GM21528 (cell line): ENCODE measurements around the gene ITIH5.

Source experiments
- ATAC-seq: cut with Tn5 transposase; IDR thresholded peaks from one replicate; pipeline ENCODE4 v1.9.1; 2021; ENCODE audit warnings: mild to moderate bottlenecking, moderate library complexity; ENCODE audit not compliant: unreplicated experiment, low FRiP score

The ITIH5 gene

GRCh38 chr10:7529638-7530037 is 137.1 kb downstream of the ITIH5 start:
- ATAC-seq = no peak

- no peak for ATAC-seq
These were observed 139.3 kb downstream of the ITIH5 start for GRCh38 chr10:7527468-7527867.

GRCh38 chr10:7526017-7526400 is 140.8 kb downstream of the ITIH5 start:
- no peak for ATAC-seq

- ATAC-seq = no peak
These were observed 141.3 kb downstream of the ITIH5 start for GRCh38 chr10:7525314-7526016.

- ATAC-seq = no peak
These were observed 143.1 kb downstream of the ITIH5 start for GRCh38 chr10:7523656-7524055.

- ATAC-seq = peak; percentile 73
These were observed 146.0 kb downstream of the ITIH5 start for GRCh38 chr10:7520507-7521485.

- ATAC-seq = no peak
These were observed 147.4 kb downstream of the ITIH5 start for GRCh38 chr10:7519351-7519750.

- no peak for ATAC-seq
These were observed 148.1 kb downstream of the ITIH5 start for GRCh38 chr10:7518693-7519092.

GRCh38 chr10:7515439-7515838 is 151.3 kb downstream of the ITIH5 start:
- ATAC-seq = no peak

GRCh38 chr10:7513936-7514335 is 152.8 kb downstream of the ITIH5 start:
- ATAC-seq = no peak

- ATAC-seq = no peak
These were observed 153.3 kb downstream of the ITIH5 start for GRCh38 chr10:7513455-7513854.

GRCh38 chr10:7512487-7512886 is 154.3 kb downstream of the ITIH5 start:
- ATAC-seq = no peak

- no peak for ATAC-seq
These were observed 155.2 kb downstream of the ITIH5 start for GRCh38 chr10:7511612-7512011.
